DMS153 treated with DMSO at 0.1 percent for 48 hours (cell line): ENCODE data around the gene ATXN2.
A peak's percentile ranks its signal among the peaks of the same experiment; 100 is the strongest.

Experiments
- DNase-seq: peaks from one replicate; lab custom pipeline; 2025; ENCODE audit not compliant: unreplicated experiment; lab: John Stamatoyannopoulos, UW

ATXN2 gene

GRCh38 chr12:111438481-111438880 is 160.6 kb downstream of the ATXN2 start:
- no peak for DNase-seq

GRCh38 chr12:111437816-111438454 is 161.2 kb downstream of the ATXN2 start:
- no peak for DNase-seq

GRCh38 chr12:111436811-111437210 is 162.3 kb downstream of the ATXN2 start:
- no peak for DNase-seq

GRCh38 chr12:111436266-111436665 is 162.8 kb downstream of the ATXN2 start:
- DNase-seq: no peak

GRCh38 chr12:111435661-111436201 is 163.4 kb downstream of the ATXN2 start:
- DNase-seq: no peak

- peak; percentile 44 for DNase-seq
These were observed 164.3 kb downstream of the ATXN2 start for GRCh38 chr12:111434680-111435338.

GRCh38 chr12:111434049-111434448 is 165.1 kb downstream of the ATXN2 start:
- no peak for DNase-seq

- no peak for DNase-seq
These were observed 167.3 kb downstream of the ATXN2 start for GRCh38 chr12:111431772-111432171.

GRCh38 chr12:111430433-111431353 is 168.4 kb downstream of the ATXN2 start:
- no peak for DNase-seq

GRCh38 chr12:111429828-111430432 is 169.2 kb downstream of the ATXN2 start:
- no peak for DNase-seq

- no peak for DNase-seq
These were observed 170.4 kb downstream of the ATXN2 start for GRCh38 chr12:111428728-111429175.

GRCh38 chr12:111428081-111428727 is 170.9 kb downstream of the ATXN2 start:
- no peak for DNase-seq

- no peak for DNase-seq
These were observed 171.6 kb downstream of the ATXN2 start for GRCh38 chr12:111427417-111428074.

GRCh38 chr12:111426344-111427185 is 172.6 kb downstream of the ATXN2 start:
- DNase-seq: no peak

GRCh38 chr12:111425655-111426054 is 173.5 kb downstream of the ATXN2 start:
- no peak for DNase-seq

- DNase-seq: no peak
These were observed 174.3 kb downstream of the ATXN2 start for GRCh38 chr12:111424793-111425251.

- no peak for DNase-seq
These were observed 174.8 kb downstream of the ATXN2 start for GRCh38 chr12:111424189-111424792.

- no peak for DNase-seq
These were observed 178.6 kb downstream of the ATXN2 start for GRCh38 chr12:111420494-111420893.

- no peak for DNase-seq
These were observed 179.3 kb downstream of the ATXN2 start for GRCh38 chr12:111419784-111420183.
